ENCODE measurements around the gene CD1C. TPM values are rescaled to one million over a fixed set of nuclear protein-coding genes. Genes with fewer than 3 reads are reported as not detected.
"Not testable (repeated sequence)": the region's sequence is repeated elsewhere in the genome, so short reads cannot be mapped to it uniquely, and the experiment has no call there.

CD1C gene
- total RNA-seq, 1 donor from 2014 or later = not detected

- DNase-seq (ENCODE audit: low spot score) = no peak
Measured at GRCh38 chr1:158329300-158329699, 39.6 kb downstream of the CD1C start.

GRCh38 chr1:158329733-158330132, 40.0 kb downstream of the CD1C start:
- no peak for DNase-seq (ENCODE audit: low spot score)

GRCh38 chr1:158330391-158331105, 40.8 kb downstream of the CD1C start:
- DNase-seq (ENCODE audit: low spot score) = no peak

- DNase-seq (ENCODE audit: low spot score) = no peak
Measured at GRCh38 chr1:158331106-158331425, 41.3 kb downstream of the CD1C start.

GRCh38 chr1:158331481-158332150, 41.9 kb downstream of the CD1C start, which contains the start of gene CD1B:
CD1B (minus strand) TSS chr1:158331531; CDS start chr1:158331423, 108 bp downstream.
- DNase-seq (ENCODE audit: low spot score) = no peak

- DNase-seq (ENCODE audit: low spot score) = no peak
Measured at GRCh38 chr1:158333405-158334155, 43.9 kb downstream of the CD1C start.

- no peak for DNase-seq (ENCODE audit: low spot score)
Measured at GRCh38 chr1:158334526-158335212, 44.9 kb downstream of the CD1C start.

GRCh38 chr1:158335213-158335532, 45.5 kb downstream of the CD1C start:
- no peak for DNase-seq (ENCODE audit: low spot score)

GRCh38 chr1:158336413-158336812, 46.7 kb downstream of the CD1C start:
- not testable (repeated sequence) for DNase-seq (ENCODE audit: low spot score)

Other genes starting within 250 kb of the CD1C start
- gene CD1D, start 109.0 kb upstream of the CD1C start, total RNA-seq = 1.7 TPM
- gene CD1A, start 35.5 kb upstream of the CD1C start, total RNA-seq = not detected
- gene CD1B, start 41.6 kb downstream of the CD1C start, total RNA-seq = not detected
- gene CD1E, start 64.0 kb downstream of the CD1C start, total RNA-seq = 0.52 TPM
- not detected for gene OR10T2, start 109.5 kb downstream of the CD1C start, total RNA-seq
- gene OR10K2, start 136.3 kb downstream of the CD1C start, total RNA-seq = not detected
- gene OR10K1, start 171.9 kb downstream of the CD1C start, total RNA-seq = not detected
- gene OR10R2, start 182.3 kb downstream of the CD1C start, total RNA-seq = not detected

Data from ureter (tissue), 1 donor.